Bone marrow (tissue), 2 donors: Measurements from ENCODE around the gene MRTFA.

Source experiments
- DNase-seq, 2 donors: peaks; one replicate each; lab custom pipeline; 2025; lab: John Stamatoyannopoulos, UW

Gene MRTFA

GRCh38 chr22:40426594-40427333, 209.8 kb downstream of the MRTFA start:
- DNase-seq = no peak

GRCh38 chr22:40425082-40425481, 211.4 kb downstream of the MRTFA start:
- DNase-seq = no peak

GRCh38 chr22:40423882-40424640, 212.5 kb downstream of the MRTFA start:
- no peak for DNase-seq

- DNase-seq = no peak
These were observed 213.2 kb downstream of the MRTFA start for GRCh38 chr22:40423310-40423688.

GRCh38 chr22:40422558-40423309, 213.8 kb downstream of the MRTFA start:
- no peak for DNase-seq

GRCh38 chr22:40421941-40422340, 214.6 kb downstream of the MRTFA start:
- no peak for DNase-seq

GRCh38 chr22:40421082-40421350, 215.5 kb downstream of the MRTFA start:
- DNase-seq = no peak

- DNase-seq = no peak
These were observed 216.0 kb downstream of the MRTFA start for GRCh38 chr22:40420341-40421081.

GRCh38 chr22:40419718-40420117, 216.8 kb downstream of the MRTFA start:
- DNase-seq = no peak

- no peak for DNase-seq
These were observed 217.9 kb downstream of the MRTFA start for GRCh38 chr22:40418366-40419201.

- no peak for DNase-seq
These were observed 218.6 kb downstream of the MRTFA start for GRCh38 chr22:40417881-40418280.

- DNase-seq = no peak
These were observed 219.5 kb downstream of the MRTFA start for GRCh38 chr22:40417041-40417440.

- DNase-seq = no peak
These were observed 219.9 kb downstream of the MRTFA start for GRCh38 chr22:40416636-40417035.

- no peak for DNase-seq
These were observed 220.3 kb downstream of the MRTFA start for GRCh38 chr22:40416267-40416570.

- peak in 1 of 2 donors; percentile 23 for DNase-seq
These were observed 220.8 kb downstream of the MRTFA start for GRCh38 chr22:40415531-40416266.

GRCh38 chr22:40414838-40415505, 221.5 kb downstream of the MRTFA start:
- no peak for DNase-seq

GRCh38 chr22:40414311-40414710, 222.2 kb downstream of the MRTFA start:
- DNase-seq = no peak

GRCh38 chr22:40413873-40414272, 222.6 kb downstream of the MRTFA start:
- DNase-seq = no peak

- no peak for DNase-seq
These were observed 224.1 kb downstream of the MRTFA start for GRCh38 chr22:40412441-40412840.

GRCh38 chr22:40411506-40411861, 225.0 kb downstream of the MRTFA start:
- no peak for DNase-seq
